ENCODE data around the gene NSUN7. TPM values are rescaled to one million over a fixed set of nuclear protein-coding genes. Genes with fewer than 3 reads are reported as not detected.

The NSUN7 gene
- total RNA-seq, 6 experiments from 2014 or later = 0.18 to 0.61 (median 0.36) TPM

GRCh38 chr4:40785727-40786126, 36.0 kb downstream of the NSUN7 start:
- intact Hi-C loops (cut with DNase I) = no loop called here
- H3K36me3 ChIP-seq = no peaks in the 10 kb centered on the region
- no peaks in the 10 kb centered on the region for H3K4me1 ChIP-seq
- no peaks in the 10 kb centered on the region for H3K27me3 ChIP-seq
- no peaks in the 10 kb centered on the region for H3K9me3 ChIP-seq
- 91% methylated on average over 1 of the region's 12 CpGs for WGBS (ENCODE audit: insufficient coverage, low coverage, low lambda C conversion rate, missing lambda C conversion rate)
- no peak for ATAC-seq
- H3K4me3 ChIP-seq = no peak overlapping the region
- no peak for TF ChIP-seq POLR2A (IDR thresholded peaks at IDR 0.05)
- TF ChIP-seq CTCF (IDR thresholded peaks at IDR 0.05) = no peak
- H3K27ac ChIP-seq = no peak overlapping the region
- DNase-seq = no peak

- DNase-seq (no peak), ATAC-seq (no peak)
- Histone ChIP-seq H3K36me3 (no peaks in the 10 kb centered on the region), H3K27me3 (no peaks in the 10 kb centered on the region), H3K4me3 (no peak overlapping the region), H3K27ac (no peak overlapping the region), H3K9me3 (no peaks in the 10 kb centered on the region), H3K4me1 (no peaks in the 10 kb centered on the region)
- TF ChIP-seq POLR2A (IDR thresholded peaks at IDR 0.05) = no peak
- no peak for TF ChIP-seq CTCF (IDR thresholded peaks at IDR 0.05)
- WGBS (ENCODE audit: insufficient coverage, low coverage, low lambda C conversion rate, missing lambda C conversion rate) = 40% methylated on average over 1 of the region's 2 CpGs
- intact Hi-C loops (cut with DNase I) = no loop called here
Measured at GRCh38 chr4:40788331-40788730, 38.6 kb downstream of the NSUN7 start.

GRCh38 chr4:40789031-40789430, 39.3 kb downstream of the NSUN7 start:
- H3K27me3 ChIP-seq = no peaks in the 10 kb centered on the region
- ATAC-seq (no peak), DNase-seq (no peak)
- no peak overlapping the region for H3K4me3 ChIP-seq
- 48% methylated on average over 1 of the region's 1 CpG for WGBS (ENCODE audit: insufficient coverage, low coverage, low lambda C conversion rate, missing lambda C conversion rate)
- TF ChIP-seq POLR2A (IDR thresholded peaks at IDR 0.05) (no peak), CTCF (IDR thresholded peaks at IDR 0.05) (no peak)
- H3K4me1 ChIP-seq = no peaks in the 10 kb centered on the region
- no peaks in the 10 kb centered on the region for H3K36me3 ChIP-seq
- intact Hi-C loops (cut with DNase I) = no loop called here
- no peak overlapping the region for H3K27ac ChIP-seq
- H3K9me3 ChIP-seq = no peaks in the 10 kb centered on the region

- Histone ChIP-seq H3K9me3 (no peaks in the 10 kb centered on the region), H3K27ac (no peak overlapping the region), H3K27me3 (no peaks in the 10 kb centered on the region), H3K4me1 (no peaks in the 10 kb centered on the region), H3K36me3 (no peaks in the 10 kb centered on the region), H3K4me3 (no peak overlapping the region)
- WGBS (ENCODE audit: insufficient coverage, low coverage, low lambda C conversion rate, missing lambda C conversion rate) = 83% methylated on average over 3 of the region's 3 CpGs
- TF ChIP-seq CTCF (IDR thresholded peaks at IDR 0.05) (no peak), POLR2A (IDR thresholded peaks at IDR 0.05) (no peak)
- no peak for DNase-seq
- intact Hi-C loops (cut with DNase I) = no loop called here
- ATAC-seq = no peak
Measured at GRCh38 chr4:40789771-40790170, 40.0 kb downstream of the NSUN7 start.

- Histone ChIP-seq H3K36me3 (no peaks in the 10 kb centered on the region), H3K4me1 (no peaks in the 10 kb centered on the region), H3K27ac (no peak overlapping the region), H3K4me3 (no peak overlapping the region), H3K27me3 (no peaks in the 10 kb centered on the region), H3K9me3 (no peaks in the 10 kb centered on the region)
- TF ChIP-seq CTCF (IDR thresholded peaks at IDR 0.05) = no peak
- TF ChIP-seq POLR2A (IDR thresholded peaks at IDR 0.05) = no peak
- 72% methylated on average over 3 of the region's 3 CpGs for WGBS (ENCODE audit: insufficient coverage, low coverage, low lambda C conversion rate, missing lambda C conversion rate)
- no peak for DNase-seq
- intact Hi-C loops (cut with DNase I) = no loop called here
- no peak for ATAC-seq
Measured at GRCh38 chr4:40800064-40800463, 50.3 kb downstream of the NSUN7 start.
